LoVo (cell line): ENCODE measurements around the gene STK31.
A peak's percentile ranks its signal among the peaks of the same experiment; 100 is the strongest.
"Not testable (repeated sequence)": the region's sequence is repeated elsewhere in the genome, so short reads cannot be mapped to it uniquely, and the experiment has no call there.

Experiments used
- DNase-seq: peaks from one replicate; pipeline ENCODE4 v3.0.0-alpha.2; 2016; ENCODE audit warnings: low spot score

Gene STK31

GRCh38 chr7:23714150-23714464 is 4.1 kb downstream of the STK31 start:
- no peak for DNase-seq

- DNase-seq, result no peak
Observed at GRCh38 chr7:23714579-23714978, 4.6 kb downstream of the STK31 start.

- no peak for DNase-seq
Observed at GRCh38 chr7:23715099-23715498, 5.1 kb downstream of the STK31 start.

GRCh38 chr7:23717788-23718187 is 7.8 kb downstream of the STK31 start:
- no peak for DNase-seq

- DNase-seq, result no peak
Observed at GRCh38 chr7:23721456-23721855, 11.4 kb downstream of the STK31 start.

GRCh38 chr7:23722587-23723216 is 12.7 kb downstream of the STK31 start:
- DNase-seq, result peak; percentile 56

- DNase-seq, result not testable (repeated sequence)
Observed at GRCh38 chr7:23724113-23724512, 14.1 kb downstream of the STK31 start.

GRCh38 chr7:23742051-23742450 is 32.0 kb downstream of the STK31 start:
- DNase-seq, result no peak

GRCh38 chr7:23743226-23743625 is 33.2 kb downstream of the STK31 start:
- no peak for DNase-seq

- no peak for DNase-seq
Observed at GRCh38 chr7:23746629-23747028, 36.6 kb downstream of the STK31 start.

- DNase-seq, result no peak
Observed at GRCh38 chr7:23751852-23752251, 41.8 kb downstream of the STK31 start.

- DNase-seq, result not testable (repeated sequence)
Observed at GRCh38 chr7:23758839-23759238, 48.8 kb downstream of the STK31 start.

GRCh38 chr7:23759671-23760391 is 49.8 kb downstream of the STK31 start:
- DNase-seq, result peak; percentile 89

GRCh38 chr7:23765943-23766342 is 55.9 kb downstream of the STK31 start:
- DNase-seq, result no peak

- no peak for DNase-seq
Observed at GRCh38 chr7:23767514-23767913, 57.5 kb downstream of the STK31 start.

- no peak for DNase-seq
Observed at GRCh38 chr7:23768022-23768421, 58.0 kb downstream of the STK31 start.

- not testable (repeated sequence) for DNase-seq
Observed at GRCh38 chr7:23779185-23779800, 69.3 kb downstream of the STK31 start.

- DNase-seq, result no peak
Observed at GRCh38 chr7:23783115-23783514, 73.1 kb downstream of the STK31 start.

GRCh38 chr7:23787272-23787671 is 77.3 kb downstream of the STK31 start:
- DNase-seq, result no peak

GRCh38 chr7:23788843-23789242 is 78.8 kb downstream of the STK31 start:
- DNase-seq, result no peak

- DNase-seq, result no peak
Observed at GRCh38 chr7:23791721-23792120, 81.7 kb downstream of the STK31 start.

GRCh38 chr7:23802720-23803397 is 92.8 kb downstream of the STK31 start:
- DNase-seq, result no peak

- DNase-seq, result no peak
Observed at GRCh38 chr7:23804707-23805106, 94.7 kb downstream of the STK31 start.
